HG02938 (cell line): ENCODE measurements around the gene GOLPH3.
"Not testable (repeated sequence)": the region's sequence is repeated elsewhere in the genome, so short reads cannot be mapped to it uniquely, and the experiment has no call there.

Source experiments
- ATAC-seq: cut with Tn5 transposase; IDR thresholded peaks from one replicate; pipeline ENCODE4 v1.9.1; 2021; ENCODE audit warnings: mild to moderate bottlenecking, moderate library complexity; ENCODE audit not compliant: unreplicated experiment

The GOLPH3 gene

DNA sequence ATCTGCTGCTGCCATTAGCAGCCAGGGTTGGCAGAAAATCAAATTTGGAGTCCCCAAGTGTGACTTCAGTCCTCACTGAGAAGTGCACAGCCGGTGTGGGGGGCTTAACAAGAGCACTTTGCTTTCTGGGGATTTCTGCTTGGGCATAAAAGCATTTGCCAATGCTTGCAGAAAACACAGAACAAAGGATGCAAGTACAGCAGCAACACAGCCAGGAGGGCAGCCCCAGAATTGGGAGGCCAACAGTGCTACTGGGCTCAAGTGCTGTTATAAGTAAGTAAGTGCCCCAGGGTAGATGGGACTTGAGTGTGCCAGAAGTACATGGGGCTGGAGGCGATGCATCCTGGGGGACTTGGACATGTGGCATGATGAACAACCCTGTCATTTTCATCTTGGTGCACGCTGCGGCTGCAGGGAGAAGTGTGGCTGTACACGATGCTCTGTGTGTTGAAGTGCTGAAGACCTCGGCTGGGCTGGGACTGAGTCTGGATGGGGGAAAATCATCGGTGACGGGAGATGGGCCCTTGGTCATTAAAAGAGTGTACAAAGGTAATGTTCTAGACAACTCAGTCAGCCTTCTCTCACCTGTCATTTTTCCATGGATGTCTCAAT lies 73.3 kb downstream of the GOLPH3 start:
- no peak for ATAC-seq

DNA sequence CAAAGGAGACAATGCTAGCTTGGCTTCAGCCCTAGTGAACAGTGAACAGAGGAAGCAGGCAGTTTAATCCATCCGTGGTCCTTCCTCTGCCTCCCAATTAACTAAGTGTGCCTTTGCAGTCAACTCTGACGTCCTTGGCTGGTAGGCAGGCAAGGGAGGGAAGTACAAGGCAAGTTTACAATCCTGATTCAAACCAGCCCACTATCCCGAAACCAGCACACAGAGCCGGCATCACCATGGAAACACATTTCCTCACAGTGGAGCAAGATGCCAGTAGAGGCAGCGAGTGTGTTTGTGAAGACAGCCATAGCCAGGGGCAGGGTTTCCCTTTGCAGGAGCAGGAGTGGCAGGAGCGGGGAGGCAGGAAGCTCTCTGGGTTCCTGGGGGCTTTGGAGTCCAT lies 73.9 kb downstream of the GOLPH3 start:
- no peak for ATAC-seq

DNA sequence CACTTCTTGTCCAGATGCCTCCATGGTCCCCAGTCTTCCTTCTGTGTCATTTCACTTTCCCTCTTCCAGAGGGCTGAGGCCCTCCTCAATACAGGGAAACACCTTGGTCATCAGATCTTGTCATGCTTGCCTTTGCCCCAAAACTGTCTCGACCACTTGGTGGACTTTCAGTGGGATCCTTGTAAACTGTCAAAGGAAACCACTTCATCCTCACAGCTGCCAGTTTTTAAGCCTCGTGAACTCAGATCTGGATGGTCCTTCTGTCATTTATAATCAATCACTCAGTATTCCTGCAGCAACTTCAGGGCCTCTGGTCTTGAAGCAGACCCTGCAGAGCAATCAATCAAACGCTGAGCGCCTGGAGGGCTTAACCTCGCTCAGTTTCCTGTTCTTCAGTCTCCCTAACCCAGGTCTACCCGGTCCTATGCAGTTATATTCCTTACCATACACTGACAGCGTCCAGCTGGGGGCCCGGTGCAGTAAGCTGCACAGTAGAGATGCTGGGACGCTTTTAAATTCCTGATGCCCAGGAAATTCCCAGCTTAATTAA lies 74.6 kb downstream of the GOLPH3 start:
- ATAC-seq: no peak

DNA sequence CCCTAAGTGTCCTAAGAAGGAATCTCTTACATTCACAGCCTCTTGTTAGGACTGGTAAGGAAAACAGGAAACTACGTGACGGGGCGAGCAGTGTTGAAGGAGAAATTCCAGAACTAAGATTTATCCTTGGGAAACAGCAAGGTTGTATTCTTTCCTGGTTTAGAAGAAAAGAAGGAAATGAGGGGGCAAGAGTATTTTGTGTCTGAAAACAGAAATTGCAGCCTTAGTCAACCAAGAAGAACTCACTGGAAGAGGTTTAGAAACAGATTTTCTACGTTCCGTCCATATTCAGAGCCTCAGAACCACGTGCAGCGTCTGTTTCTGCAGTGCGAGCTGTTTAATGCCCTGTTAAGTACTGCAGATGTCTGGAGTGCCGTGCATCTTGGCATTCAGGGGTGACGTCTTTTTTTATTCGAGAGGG lies 75.2 kb downstream of the GOLPH3 start:
- no peak for ATAC-seq

DNA sequence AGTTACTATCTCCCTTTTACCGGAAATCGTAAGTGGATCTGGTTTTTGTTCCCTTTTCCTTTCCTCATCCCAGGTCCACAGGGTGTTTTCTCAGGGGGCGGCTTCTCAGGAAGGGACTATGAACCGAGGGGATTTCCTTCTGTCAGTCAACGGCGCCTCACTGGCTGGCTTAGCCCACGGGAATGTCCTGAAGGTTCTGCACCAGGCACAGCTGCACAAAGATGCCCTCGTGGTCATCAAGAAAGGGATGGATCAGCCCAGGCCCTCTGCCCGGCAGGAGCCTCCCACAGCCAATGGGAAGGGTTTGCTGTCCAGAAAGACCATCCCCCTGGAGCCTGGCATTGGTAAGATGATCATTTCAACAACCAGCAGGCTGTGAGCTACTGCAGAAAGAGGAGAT lies 75.8 kb downstream of the GOLPH3 start:
- no peak for ATAC-seq

DNA sequence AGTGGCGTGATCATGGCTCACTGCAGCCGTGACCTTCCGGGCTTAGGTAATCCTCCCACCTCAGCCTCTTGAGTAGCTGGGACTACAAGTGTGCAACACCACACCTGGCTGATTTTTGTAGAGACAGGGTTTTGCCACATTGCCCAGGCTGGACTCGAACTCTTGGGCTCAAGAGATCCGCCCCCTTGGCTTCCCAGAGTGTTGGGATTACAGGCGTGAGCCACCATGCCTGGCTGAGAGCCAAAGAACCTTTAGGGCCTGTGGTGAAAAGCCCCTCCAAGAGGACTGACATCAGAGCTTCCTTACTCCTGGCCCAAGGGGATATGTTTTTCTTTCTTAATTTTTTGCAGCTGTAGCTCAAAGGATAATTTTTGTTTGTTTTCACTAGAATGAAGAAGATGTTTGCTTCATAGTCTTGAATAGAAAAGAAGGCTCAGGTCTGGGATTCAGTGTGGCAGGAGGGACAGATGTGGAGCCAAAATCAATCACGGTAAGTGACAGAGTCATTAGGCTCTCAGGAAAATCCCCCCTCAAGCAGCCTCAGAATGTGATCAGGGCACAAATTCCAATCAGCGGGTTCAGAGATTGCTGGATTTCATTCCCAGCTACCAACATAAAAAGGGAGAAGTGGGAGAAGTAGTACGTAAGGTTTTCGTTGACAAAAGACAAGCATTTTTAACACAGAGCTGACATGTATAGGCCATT lies 77.1 kb downstream of the GOLPH3 start:
- no peak for ATAC-seq

DNA sequence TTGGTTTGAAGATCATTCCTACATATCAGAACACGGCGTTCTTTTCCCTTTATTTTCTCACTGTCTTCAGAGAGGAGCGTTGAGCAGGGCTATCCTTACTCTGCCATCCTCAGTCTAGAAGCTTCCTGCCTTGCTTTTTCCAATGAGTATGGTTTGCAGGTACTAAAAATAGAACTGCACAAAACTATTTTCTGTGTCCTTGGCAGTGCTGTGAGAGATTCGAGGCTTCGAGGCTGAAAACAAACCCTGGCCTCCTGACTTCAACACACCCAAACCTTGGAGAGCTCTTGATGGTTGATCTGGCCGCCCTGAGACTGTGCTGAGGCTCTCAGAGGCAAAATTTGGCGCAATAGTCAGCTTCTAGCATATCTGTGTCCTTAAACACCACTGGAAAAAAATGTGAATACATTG lies 78.9 kb downstream of the GOLPH3 start:
- no peak for ATAC-seq

DNA sequence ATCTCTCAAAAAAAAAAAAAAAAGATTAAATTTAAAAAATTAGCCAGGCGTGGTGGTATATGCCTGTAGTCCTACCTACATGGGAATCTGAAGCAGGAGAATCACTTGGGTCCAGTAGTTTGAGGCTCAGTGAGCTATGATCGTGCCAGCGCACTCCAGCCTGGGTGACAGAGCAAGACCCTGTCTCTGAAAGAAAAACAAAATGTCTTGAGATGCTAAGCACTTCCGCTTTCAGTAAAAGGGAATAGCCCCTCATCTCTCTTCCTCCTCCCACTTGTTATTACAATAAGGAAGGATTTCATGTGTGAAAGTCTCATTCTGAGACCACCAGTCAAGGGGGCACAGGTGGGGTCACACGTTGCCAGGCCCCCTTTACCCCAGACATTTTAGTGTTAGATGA lies 79.4 kb downstream of the GOLPH3 start:
- ATAC-seq: no peak

DNA sequence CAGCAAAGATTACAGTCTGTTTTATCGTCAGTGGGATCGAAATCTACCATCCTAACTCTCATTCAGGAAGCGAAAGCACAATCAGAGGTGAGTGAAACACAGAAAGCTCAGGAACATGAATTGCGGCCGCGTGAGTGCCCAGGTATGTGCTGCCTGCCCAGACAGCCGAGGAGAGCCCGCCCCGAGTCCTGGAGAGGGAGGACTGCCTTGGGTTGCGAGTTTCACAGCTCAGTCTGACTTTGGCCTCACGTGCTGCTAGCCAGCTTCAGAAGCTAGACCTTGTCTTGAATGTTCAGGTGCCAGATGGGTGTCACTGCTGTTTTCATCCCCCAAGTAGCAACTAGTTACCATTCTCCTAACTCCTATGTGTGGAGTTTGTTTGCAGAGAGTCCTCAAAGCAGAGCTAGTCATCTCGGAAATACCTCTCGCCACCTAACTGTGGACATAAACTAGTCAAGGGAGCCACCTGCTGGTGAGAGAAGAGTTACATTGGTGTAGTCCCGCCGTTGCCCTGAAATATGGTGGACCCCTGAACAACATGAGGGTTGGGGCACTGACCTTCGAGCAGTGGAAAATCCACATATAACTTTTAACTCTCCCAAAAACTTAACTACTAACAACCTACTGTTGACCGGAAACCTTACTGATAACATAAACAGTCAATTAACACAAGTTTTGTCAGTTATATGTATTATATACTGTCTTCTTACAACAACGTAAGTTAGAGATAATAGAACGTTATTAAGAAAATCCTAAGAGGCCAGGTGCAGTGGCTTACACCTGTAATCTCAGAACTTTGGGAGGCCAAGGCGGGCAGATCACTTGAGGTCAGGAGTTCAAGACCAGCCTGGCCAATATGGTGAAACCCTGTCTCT lies 80.9 kb downstream of the GOLPH3 start:
- ATAC-seq: peak; percentile 91

DNA sequence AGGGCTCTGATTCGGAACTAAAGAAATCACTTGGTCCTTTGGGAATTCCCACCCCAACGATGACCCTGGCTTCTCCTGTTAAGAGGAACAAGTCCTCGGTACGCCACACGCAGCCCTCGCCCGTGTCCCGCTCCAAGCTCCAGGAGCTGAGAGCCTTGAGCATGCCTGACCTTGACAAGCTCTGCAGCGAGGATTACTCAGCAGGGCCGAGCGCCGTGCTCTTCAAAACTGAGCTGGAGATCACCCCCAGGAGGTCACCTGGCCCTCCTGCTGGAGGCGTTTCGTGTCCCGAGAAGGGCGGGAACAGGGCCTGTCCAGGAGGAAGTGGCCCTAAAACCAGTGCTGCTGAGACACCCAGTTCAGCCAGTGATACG lies 83.4 kb downstream of the GOLPH3 start:
- no peak for ATAC-seq

DNA sequence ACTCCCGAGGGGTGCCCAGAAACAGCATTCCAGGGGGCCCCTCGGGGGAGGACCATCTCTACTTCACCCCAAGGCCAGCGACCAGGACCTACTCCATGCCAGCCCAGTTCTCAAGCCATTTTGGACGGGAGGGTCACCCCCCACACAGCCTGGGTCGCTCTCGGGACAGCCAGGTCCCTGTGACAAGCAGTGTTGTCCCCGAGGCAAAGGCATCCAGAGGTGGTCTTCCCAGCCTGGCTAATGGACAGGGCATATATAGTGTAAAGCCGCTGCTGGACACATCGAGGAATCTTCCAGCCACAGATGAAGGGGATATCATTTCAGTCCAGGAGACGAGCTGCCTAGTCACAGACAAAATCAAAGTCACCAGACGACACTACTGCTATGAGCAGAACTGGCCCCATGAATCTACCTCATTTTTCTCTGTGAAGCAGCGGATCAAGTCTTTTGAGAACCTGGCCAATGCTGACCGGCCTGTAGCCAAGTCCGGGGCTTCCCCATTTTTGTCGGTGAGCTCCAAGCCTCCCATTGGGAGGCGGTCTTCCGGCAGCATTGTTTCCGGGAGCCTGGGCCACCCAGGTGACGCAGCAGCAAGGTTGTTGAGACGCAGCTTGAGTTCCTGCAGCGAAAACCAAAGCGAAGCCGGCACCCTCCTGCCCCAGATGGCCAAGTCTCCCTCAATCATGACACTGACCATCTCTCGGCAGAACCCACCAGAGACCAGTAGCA lies 83.9 kb downstream of the GOLPH3 start:
- ATAC-seq: no peak

DNA sequence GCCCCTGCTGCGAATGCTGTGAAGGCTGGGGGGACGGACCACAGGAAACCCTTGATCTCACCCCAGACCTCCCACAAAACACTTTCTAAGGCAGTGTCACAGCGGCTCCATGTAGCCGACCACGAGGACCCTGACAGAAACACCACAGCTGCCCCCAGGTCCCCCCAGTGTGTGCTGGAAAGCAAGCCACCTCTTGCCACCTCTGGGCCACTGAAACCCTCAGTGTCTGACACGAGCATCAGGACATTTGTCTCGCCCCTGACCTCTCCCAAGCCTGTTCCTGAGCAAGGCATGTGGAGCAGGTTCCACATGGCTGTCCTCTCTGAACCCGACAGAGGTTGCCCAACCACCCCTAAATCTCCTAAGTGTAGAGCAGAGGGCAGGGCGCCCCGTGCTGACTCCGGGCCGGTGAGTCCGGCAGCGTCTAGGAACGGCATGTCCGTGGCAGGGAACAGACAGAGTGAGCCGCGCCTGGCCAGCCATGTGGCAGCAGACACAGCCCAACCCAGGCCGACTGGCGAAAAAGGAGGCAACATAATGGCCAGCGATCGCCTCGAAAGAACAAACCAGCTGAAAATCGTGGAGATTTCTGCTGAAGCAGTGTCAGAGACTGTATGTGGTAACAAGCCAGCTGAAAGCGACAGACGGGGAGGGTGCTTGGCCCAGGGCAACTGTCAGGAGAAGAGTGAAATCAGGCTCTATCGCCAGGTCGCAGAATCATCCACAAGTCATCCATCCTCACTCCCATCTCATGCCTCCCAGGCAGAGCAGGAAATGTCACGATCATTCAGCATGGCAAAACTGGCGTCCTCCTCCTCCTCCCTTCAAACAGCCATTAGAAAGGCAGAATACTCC lies 84.7 kb downstream of the GOLPH3 start:
- no peak for ATAC-seq

DNA sequence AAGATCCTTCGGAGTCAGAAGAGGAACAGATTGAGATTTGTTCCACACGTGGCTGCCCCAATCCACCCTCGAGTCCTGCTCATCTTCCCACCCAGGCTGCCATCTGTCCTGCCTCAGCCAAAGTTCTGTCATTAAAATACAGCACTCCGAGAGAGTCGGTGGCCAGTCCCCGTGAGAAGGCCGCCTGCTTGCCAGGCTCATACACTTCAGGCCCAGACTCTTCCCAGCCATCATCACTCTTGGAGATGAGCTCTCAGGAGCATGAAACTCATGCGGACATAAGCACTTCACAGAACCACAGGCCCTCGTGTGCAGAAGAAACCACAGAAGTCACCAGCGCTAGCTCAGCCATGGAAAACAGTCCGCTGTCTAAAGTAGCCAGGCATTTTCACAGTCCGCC lies 85.9 kb downstream of the GOLPH3 start:
- no peak for ATAC-seq

DNA sequence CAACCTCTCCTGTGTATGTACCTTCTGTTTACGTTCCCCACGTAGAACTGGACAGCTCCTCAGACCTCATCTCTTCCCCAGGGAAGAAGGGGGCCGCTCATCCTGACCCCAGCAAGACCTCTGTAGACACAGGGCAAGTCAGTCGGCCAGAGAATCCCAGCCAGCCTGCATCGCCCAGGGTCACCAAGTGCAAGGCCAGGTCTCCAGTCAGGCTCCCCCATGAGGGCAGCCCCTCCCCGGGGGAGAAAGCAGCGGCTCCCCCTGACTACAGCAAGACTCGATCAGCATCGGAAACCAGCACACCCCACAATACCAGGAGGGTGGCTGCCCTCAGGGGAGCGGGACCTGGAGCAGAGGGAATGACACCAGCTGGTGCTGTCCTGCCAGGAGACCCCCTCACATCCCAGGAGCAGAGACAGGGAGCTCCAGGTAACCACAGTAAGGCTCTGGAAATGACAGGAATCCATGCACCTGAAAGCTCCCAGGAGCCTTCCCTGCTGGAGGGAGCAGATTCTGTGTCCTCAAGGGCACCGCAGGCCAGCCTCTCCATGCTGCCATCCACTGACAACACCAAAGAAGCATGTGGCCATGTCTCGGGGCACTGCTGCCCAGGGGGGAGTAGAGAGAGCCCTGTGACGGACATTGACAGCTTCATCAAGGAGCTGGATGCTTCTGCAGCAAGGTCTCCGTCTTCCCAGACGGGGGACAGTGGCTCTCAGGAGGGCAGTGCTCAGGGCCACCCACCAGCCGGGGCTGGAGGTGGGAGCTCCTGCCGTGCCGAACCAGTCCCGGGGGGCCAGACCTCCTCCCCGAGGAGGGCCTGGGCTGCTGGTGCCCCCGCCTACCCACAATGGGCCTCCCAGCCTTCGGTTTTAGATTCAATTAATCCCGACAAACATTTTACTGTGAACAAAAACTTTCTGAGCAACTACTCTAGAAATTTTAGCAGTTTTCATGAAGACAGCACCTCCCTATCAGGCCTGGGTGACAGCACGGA lies 86.7 kb downstream of the GOLPH3 start:
- ATAC-seq: no peak

DNA sequence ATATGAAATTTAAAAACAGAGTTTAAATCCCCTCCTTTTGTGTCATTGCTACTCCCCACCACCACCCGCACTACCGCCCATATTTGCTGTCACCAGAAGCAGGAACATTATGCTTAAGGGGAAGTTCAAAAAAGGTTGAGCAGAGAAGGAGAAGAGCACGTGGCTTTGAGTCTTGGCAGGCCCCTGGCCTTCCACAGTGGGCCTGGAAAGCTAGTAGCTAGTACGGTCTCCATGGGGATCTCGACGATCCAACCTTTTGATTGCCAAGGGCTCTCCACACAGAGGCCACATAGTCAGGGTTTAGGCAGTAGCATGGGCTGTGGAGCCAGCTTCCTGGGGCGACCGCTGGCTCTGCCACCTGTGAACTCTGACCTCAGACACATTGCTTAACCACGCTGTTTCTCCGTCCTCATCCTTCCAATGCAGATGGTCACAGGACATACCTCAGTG lies 90.1 kb downstream of the GOLPH3 start:
- no peak for ATAC-seq

DNA sequence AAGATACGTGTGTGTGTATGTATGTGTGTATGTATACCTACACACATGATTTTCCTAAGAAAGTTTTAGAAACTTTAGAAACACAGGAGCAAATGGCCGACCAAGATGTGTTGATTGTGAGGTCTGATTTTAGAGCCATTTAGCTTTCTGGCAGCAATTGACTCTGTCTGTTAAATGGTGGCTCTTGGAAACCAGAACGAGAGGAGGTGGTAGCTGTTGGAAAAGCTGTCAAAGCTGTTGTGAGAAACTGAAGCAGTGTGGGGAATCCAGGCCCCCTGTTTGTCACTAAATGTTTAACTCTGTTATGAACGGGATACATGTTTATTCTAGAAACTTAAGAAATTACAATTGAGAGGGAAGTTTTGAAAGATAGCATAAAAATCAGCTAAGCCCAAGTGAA lies 91.4 kb downstream of the GOLPH3 start:
- ATAC-seq: no peak

DNA sequence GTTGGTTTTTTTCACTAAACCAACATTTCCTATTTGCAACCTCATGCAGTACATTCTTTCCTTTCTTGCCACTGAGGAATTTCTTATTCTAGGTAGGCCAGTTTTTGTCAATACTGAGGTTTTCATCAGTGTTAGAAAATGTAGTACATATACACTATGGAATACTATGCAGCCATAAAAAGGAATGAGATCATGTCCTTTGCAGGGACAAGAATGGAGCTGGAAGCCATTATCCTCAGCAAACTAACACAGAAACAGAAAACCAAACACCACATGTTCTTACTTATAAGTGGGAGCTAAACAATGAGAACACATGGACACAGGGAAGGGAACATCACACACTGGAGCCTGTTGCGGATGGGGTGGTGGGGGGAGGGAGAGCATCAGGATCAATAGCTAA lies 93.6 kb downstream of the GOLPH3 start:
- ATAC-seq: not testable (repeated sequence)

DNA sequence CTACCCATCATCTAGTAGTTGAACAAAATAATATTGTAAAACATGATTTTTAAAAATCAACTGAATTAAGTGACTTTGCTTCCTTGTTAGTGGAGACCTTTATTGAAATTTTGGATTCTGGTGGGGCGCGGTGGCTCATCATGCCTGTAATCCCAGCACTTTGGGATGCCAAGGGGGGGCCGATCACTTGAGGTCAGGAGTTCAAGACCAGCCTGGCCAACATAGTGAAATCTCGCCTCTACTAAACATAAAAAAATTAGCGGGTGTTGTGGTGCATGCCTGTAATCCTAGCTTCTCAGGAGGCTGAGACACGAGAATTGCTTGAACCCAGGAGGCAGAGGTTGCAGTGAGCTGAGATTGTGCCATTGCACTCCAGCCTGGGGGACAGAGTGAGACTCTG lies 95.3 kb downstream of the GOLPH3 start:
- not testable (repeated sequence) for ATAC-seq
